Osteocyte (in vitro differentiated cells): ENCODE data around the gene BRINP2. TPM values are rescaled to one million over a fixed set of nuclear protein-coding genes. Genes with fewer than 3 reads are reported as not detected.

Experiments
- DNase-seq: peaks from one replicate; pipeline ENCODE4 v3.0.0; 2021; ENCODE audit warnings: mixed read lengths; ENCODE audit not compliant: unreplicated experiment; ENCODE audit errors: extremely low spot score
- H3K27ac Mint-ChIP-seq: one replicate; pipeline ENCODE4 v1.8.0; 2021; ENCODE audit warnings: mild to moderate bottlenecking, mixed read lengths; ENCODE audit not compliant: unreplicated experiment
- H3K27me3 Mint-ChIP-seq: one replicate; pipeline ENCODE4 v1.8.0; 2021; ENCODE audit warnings: mixed read lengths; ENCODE audit not compliant: unreplicated experiment
- H3K36me3 Mint-ChIP-seq: one replicate; pipeline ENCODE4 v1.8.0; 2021; ENCODE audit warnings: mixed read lengths; ENCODE audit not compliant: unreplicated experiment
- H3K4me1 Mint-ChIP-seq: one replicate; pipeline ENCODE4 v1.8.0; 2021; ENCODE audit warnings: mixed read lengths; ENCODE audit not compliant: unreplicated experiment
- H3K4me3 Mint-ChIP-seq: one replicate; pipeline ENCODE4 v1.8.0; 2021; ENCODE audit warnings: mild to moderate bottlenecking, moderate library complexity, mixed read lengths; ENCODE audit not compliant: unreplicated experiment
- H3K9me3 Mint-ChIP-seq: one replicate; pipeline ENCODE4 v1.8.0; 2021; ENCODE audit warnings: mixed read lengths; ENCODE audit not compliant: unreplicated experiment
- CTCF ChIP-seq: fragments of 200-600 bp; sonication (generic); IDR thresholded peaks from 2 replicates; pipeline ENCODE4 v1.5.0; 2021; ENCODE audit warnings: antibody characterized with exemption, mild to moderate bottlenecking, moderate library complexity
- total RNA-seq: library from RNA; stranded (reverse); gene quantifications from 2 replicates; pipeline ENCODE4 v1.2.1, GENCODE V29; 2021

Gene BRINP2
- total RNA-seq, 1 donor from 2014 or later, result not detected

- peaks cover 36% of the 10 kb centered on the region for H3K27me3 Mint-ChIP-seq
- no peaks in the 10 kb centered on the region for H3K36me3 Mint-ChIP-seq
These were observed 5.7 kb upstream of the BRINP2 start for GRCh38 chr1:177165069-177165439.

DNA sequence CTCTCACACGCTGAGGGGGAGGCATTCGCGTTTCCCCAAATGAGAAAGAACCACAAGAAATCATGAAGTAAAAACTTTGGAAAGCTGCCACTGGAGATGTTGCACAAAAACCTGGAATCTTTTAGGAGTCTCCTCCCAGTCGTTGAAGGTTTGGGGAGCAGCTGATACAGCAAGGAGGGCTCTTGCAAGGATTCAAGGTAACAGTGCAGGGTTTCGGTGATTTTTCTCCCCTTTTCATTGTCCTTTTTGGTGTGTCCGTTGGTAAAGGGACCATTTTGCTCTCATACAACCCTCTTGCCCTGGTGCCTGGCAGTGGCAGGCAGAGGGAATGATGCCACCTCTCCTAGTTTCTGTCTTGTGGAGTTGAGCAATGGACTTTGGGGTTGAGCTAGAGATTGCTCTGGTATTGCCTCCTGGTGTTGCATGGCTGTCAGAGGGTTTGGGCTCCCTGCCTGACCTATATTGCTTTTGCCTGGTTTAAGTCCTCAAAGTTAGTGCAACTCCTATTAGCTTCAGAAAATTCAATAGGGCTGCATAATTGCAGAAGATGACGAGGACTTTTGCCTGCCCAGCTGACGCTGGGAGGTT, 872 bp downstream of the BRINP2 start:
- H3K4me3 Mint-ChIP-seq, result no peak overlapping the region
- H3K4me1 Mint-ChIP-seq, result peaks cover 2% of the 10 kb centered on the region
- H3K9me3 Mint-ChIP-seq, result no peaks in the 10 kb centered on the region
- no peak for DNase-seq
- no peak for TF ChIP-seq CTCF
- no peaks in the 10 kb centered on the region for H3K36me3 Mint-ChIP-seq
- no peak overlapping the region for H3K27ac Mint-ChIP-seq
- H3K27me3 Mint-ChIP-seq, result peaks cover 8% of the 10 kb centered on the region

More at GRCh38 chr1:177165069-177165439, 5.7 kb upstream of the BRINP2 start:
- no peak overlapping the region for H3K27ac Mint-ChIP-seq
- DNase-seq, result no peak
- H3K9me3 Mint-ChIP-seq, result no peaks in the 10 kb centered on the region
- H3K4me1 Mint-ChIP-seq, result peaks cover 4% of the 10 kb centered on the region
- H3K4me3 Mint-ChIP-seq, result no peak overlapping the region
- no peak for TF ChIP-seq CTCF

DNA sequence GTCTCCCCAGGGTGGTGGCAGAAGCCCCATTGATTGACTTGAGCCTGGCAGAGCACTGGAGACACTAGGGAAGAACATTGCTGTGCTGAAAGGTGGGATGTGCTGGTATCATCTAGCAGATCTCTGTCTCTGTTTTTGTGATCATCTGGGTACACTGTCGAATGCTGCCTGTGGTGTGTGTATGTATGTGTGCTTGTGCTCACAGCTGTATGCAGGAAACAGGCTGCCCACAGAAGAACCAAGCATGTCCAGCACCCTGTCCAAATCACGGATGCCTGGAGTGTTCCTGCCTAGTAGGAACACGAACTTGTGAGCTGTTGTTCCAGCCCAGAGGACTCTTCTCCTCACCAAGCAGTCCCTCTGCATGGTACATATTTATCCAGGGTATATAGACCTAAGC, 1.5 kb downstream of the BRINP2 start:
- Mint-ChIP-seq H3K4me3 (no peak overlapping the region), H3K27me3 (peaks cover 8% of the 10 kb centered on the region), H3K27ac (no peak overlapping the region), H3K36me3 (no peaks in the 10 kb centered on the region), H3K4me1 (peaks cover 2% of the 10 kb centered on the region), H3K9me3 (no peaks in the 10 kb centered on the region)
- TF ChIP-seq CTCF, result no peak
- no peak for DNase-seq

- no peak for DNase-seq
- Mint-ChIP-seq H3K27me3 (peaks cover 8% of the 10 kb centered on the region), H3K36me3 (no peaks in the 10 kb centered on the region), H3K9me3 (no peaks in the 10 kb centered on the region), H3K4me3 (no peak overlapping the region), H3K4me1 (peaks cover 2% of the 10 kb centered on the region), H3K27ac (no peak overlapping the region)
- no peak for TF ChIP-seq CTCF
These were observed 2.1 kb downstream of the BRINP2 start for GRCh38 chr1:177172866-177173265.

DNA sequence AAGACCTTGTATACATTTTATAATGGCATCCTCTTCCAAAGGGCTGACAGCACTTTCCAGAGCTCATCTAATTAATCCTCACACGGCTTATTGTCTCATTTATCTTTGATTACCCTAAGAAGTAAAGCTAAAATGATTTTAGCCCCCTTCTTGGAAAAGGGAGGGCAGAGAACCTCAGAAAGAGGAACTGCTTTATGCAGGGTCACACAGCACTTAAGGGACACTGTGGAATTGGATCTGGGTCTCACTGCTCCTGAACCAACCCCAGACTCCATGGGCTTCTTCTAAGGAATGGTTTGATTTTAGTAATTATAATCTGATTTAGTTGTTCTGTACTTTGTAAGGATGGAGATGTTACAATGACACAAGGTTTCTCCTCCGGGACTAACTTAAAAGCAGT, 3.2 kb downstream of the BRINP2 start:
- no peaks in the 10 kb centered on the region for H3K36me3 Mint-ChIP-seq
- no peak for TF ChIP-seq CTCF
- H3K4me3 Mint-ChIP-seq, result no peak overlapping the region
- no peaks in the 10 kb centered on the region for H3K9me3 Mint-ChIP-seq
- no peak for DNase-seq
- H3K27ac Mint-ChIP-seq, result no peak overlapping the region
- H3K4me1 Mint-ChIP-seq, result peaks cover 2% of the 10 kb centered on the region
- peaks cover 17% of the 10 kb centered on the region for H3K27me3 Mint-ChIP-seq
